ENCODE measurements around the gene RSBN1.
"Not testable (repeated sequence)": the region's sequence is repeated elsewhere in the genome, so short reads cannot be mapped to it uniquely, and the experiment has no call there.

RSBN1 gene

DNA sequence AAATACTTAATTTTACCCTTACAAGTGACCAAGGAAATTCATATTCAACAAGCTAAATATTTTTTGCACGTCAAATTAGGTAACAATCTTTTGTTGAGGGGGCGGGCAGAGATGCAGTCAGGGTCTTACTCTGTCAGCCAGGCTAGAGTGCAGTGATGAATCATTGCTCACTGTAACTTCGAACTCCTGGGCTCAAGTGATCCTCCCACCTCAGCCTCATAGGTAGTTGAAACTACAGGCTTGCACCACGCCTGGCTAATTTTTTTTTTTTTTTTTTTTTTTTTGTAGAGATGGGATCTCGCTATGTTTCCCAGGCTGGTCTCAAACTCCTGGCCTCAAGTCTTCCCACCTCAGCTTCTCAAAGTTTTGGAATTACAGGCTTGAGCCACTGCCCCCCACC, 79.5 kb downstream of the RSBN1 start:
- no peak for DNase-seq

DNA sequence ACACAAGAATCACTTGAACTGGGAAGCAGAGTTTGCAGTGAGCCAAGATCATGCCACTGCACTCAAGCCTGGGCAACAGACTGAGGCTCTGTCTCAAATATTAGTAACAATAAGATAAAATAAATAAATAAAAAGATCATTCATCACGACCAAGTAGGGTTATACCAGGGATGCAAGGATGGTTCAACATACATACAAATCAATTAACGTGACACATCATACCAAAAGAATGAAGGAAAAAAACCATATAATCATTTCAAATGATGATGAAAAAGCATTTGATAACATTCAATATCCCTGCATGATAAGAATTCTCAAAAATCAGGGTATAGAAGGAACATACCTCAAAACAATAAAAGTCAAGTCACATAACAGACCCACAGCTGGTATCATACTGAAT, 91.3 kb downstream of the RSBN1 start:
- no peak for DNase-seq

DNA sequence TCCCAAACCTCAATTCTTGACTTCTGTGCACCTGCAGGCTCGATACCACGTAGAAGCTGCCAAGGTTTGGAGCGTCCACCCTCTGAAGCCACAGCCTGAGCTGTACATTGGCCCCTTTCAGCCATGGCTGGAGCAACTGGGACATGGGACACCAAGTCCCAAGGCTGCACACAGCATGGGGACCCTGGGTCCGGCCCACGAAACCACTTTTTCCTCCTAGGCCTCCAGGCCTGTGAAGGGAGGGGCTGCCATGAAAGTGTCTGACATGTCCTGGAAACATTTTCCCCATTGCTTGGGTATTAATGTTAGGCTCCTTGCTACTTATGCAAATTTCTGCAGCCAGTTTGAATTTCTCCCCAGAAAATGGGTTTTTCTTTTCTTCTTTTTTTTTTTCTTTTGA, 93.7 kb downstream of the RSBN1 start:
- DNase-seq, result not testable (repeated sequence)

DNA sequence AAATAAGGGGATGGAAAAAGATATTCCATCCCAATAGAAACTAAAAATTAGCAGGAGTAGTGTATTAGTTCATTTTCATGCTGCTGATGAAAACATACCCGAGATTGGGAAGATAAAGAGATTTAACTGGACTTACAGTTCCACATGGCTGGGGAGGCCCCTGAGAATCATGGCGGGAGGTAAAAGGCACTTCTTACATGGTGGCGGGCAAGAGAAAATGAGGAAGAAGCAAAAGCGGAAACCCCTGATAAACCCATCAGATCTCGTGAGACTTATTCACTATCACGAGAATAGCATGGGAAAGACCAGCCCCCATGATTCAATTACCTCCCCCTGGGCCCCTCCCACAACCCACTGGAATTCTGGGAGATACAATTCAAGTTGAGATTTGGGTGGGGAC, 94.8 kb downstream of the RSBN1 start:
- DNase-seq, result not testable (repeated sequence)

DNA sequence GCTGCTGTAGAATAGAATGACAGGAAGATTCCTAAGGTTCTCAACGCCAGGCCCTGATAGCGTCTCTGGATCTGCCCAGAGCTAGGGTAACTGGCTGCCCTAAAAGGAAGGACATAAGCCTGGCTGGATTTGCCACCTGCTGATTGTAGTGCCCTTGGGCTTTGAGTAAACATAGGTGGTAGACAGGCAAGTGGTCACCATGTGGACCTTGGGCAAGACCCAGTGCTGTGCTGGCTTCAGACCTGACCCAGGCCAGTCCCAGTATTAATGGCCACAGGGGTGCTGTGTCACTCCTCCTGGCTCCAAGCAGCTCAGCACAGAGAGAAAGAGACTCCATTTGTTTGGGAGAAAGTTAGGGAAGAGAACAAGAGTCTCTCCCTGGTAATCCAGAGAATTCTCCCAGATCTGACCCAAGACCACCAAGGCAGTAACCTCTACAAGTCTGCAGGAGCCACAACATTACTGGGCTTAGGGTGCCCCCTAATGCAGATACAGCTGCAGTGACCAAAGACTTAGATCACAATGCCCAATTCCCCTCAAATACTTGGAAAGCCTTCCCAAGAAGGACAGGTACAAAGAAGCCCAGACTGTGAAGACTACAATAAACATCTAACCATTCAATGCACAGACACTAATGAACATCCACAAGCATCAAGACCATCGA, 97.5 kb downstream of the RSBN1 start:
- no peak for DNase-seq
